GM18520 (cell line): ENCODE measurements around the gene NIFK.

Experiments
- ATAC-seq: cut with Tn5 transposase; IDR thresholded peaks from one replicate; pipeline ENCODE4 v1.9.1; 2021; ENCODE audit not compliant: unreplicated experiment

Gene NIFK

GRCh38 chr2:121736462-121737336, at the start of gene NIFK:
TSS of gene NIFK (minus strand) at chr2:121736875. CDS start at chr2:121736850, 25 bp downstream.
- ATAC-seq, result peak; percentile 87

DNA sequence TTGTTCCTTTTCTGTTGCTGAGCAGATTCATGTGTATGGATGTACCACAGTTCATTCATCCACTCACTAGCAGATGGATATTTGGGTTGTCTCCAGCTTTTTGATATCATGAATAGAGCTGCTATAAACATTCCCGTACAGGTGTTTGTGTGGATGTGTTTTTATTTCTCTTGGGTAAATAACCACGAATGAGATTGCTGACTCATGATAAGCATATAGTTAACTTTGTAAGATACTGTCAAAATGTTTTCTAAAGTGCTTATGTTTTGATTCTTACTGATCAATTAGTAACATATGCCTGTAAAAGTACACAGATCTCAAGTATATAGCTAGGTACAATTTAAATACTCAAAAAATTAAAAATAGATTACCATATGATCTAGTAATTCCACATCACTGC, 46.5 kb upstream of the NIFK start:
- no peak for ATAC-seq

GRCh38 chr2:121778741-121779487, 42.2 kb upstream of the NIFK start:
- ATAC-seq, result no peak

GRCh38 chr2:121777699-121778058, 41.0 kb upstream of the NIFK start:
- ATAC-seq, result no peak

DNA sequence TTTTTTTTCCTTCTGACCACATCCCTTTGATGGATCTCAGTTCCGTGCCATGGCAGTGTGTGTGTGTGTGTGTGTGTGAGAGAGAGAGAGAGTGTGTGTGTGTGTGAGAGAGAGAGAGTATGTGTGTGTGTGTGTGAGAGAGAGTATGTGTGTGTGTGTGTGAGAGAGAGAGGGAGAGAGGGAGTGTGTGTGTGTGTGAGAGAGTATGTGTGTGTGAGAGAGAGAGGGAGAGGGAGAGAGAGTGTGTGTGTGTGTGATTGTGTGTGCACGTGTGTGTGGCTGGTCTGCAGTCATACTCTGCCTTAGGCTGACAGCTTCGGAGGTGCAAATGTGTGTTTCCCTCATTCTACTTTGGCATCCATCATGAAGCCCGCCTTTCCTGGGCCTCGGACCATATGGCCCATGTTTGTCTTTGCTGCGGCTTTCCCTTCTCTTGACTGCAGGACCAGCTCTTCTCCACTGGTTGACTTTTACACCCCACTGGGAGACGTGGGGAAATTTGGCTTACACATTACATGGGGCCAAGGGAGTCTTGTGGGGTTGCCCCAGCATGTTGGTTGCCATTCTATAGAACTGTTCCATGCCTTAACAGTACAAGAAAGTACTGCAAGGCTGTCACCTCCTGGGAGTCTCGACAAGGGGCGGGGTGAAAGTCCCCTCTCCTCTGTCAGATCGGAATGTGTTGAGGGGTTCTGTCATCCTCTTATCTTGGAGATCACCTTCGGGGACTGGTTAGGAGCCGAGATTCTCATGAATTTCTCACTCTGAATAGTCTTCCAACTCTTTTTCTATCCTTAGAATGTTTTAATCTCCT, 40.4 kb upstream of the NIFK start:
- ATAC-seq, result no peak

DNA sequence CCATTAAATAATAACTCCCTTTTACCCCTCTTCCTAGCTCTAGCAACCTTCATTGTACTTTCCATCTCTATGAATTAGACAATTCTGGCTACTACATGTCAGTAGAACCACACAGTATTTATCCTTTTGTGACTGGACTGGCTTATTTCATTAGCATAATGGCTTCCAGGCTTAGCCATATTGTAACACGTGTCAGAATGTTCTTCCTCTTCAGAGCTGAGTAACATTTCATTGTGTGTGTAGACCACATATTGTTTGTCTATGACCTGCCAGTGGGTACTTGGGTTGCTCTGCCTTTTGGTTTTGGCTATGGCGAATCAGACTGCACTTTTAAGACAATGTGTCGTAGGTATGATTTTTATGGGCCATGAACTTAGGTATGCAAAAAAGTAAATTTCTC, 39.7 kb upstream of the NIFK start:
- no peak for ATAC-seq

GRCh38 chr2:121774235-121774634, 37.6 kb upstream of the NIFK start:
- ATAC-seq, result no peak

DNA sequence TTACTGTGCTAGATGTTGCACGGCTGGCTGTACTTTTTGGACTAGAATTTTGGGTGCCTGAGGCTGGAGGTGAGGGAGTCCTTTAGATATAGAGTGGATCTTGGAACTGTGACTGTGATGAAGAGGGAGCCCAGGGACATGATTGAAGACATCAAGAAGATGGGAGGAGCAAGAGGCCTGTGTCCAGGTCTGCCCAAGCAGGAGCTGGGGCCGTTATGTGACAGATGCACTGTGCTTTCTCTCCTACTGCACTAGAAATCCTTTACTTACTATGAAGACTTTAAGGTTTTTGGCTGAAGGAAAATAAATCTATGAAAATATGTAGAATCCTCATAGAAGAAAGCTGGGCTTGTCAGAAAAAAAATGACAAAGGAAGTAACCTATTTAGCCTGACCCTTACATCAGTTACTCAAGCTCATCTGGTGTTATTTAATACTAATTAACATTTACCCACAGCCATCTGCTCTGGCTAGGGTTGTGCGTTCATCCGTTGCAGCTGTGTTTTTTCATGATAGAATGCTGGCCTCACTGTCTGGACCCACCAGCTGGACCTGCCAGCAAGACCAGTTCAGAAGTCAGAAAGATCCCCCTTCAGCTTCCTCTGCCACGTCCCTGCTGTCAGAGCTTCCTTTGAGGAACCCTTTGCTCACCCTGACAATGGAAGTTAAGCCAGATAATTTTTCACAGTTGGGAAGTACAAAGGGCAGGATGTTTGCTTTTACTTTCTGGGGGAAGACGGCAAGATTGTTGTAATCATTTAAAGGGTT, 35.5 kb upstream of the NIFK start:
- ATAC-seq, result no peak

DNA sequence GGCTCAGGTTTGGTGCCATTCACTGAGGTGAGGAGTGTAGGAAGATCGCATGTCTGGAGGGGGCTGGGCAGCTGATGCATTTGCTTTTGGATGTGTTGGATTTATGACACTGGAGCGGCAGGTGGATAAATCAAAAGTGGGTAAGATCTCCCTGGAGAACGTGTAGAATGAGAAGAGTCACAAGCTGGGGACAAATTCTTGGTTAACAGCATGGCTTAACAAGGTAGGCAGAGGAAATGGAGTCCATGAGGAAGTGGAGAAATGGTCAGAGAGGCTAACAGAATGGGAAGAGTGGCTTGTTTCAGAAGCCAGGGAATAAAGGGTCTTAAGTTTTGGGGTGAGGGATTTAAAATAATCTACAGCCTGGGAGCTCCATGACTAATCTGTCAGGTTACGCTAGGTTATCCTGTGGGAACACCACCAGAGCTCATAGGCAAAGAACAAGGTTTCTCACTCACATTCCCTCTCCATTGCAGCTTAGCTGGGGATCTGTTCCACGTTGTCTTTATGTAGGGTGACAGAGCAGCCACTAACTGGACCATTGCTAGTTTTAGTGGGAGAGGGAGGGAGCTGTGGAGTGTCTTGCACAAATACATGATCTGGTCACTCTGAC, 31.6 kb upstream of the NIFK start:
- no peak for ATAC-seq

- ATAC-seq, result no peak
Measured at GRCh38 chr2:121766624-121767023, 29.9 kb upstream of the NIFK start.

GRCh38 chr2:121764681-121765228, 28.1 kb upstream of the NIFK start:
- ATAC-seq, result no peak

- peak; percentile 99 for ATAC-seq
Measured at GRCh38 chr2:121755237-121756111, 18.8 kb upstream of the NIFK start, which contains the start of gene TSN. TSS of gene TSN (plus strand) at chr2:121755651. CDS start at chr2:121755780, 129 bp downstream.

DNA sequence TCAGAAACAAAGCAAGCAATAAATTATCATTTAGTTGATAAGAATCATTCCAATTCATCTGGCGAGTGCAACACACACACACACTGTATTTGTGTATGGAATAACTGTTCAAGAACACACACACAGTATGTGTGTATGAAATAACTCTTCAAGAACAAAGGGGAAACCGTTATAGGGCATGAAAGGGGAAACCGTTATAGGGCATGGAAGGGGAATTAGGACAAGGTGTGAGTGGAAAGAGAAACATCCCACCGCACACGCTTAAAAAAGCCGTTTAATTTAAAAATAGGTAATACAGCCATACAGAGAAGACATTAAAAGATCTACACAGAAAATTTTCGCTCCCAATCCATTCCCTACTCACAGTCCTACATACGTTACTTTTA, 18.2 kb upstream of the NIFK start:
- ATAC-seq, result no peak

DNA sequence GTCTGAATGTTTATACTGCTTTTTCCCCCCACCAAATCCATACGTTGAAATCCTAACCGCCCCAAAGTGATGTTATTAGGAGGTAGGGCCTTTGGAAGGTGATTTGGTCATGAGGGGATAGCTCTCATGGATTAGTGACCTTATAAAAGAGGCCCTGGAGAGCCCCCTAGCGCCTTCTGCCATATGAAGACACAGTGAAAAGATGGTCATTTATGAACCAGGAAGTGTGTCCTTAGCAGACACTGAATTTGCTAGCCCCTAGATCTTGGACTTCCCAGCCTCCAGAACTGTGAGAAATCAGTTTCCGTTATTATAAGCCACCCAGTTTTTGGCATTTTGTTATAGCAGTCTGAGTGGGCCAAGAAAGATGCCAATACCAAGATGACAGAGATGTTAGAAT, 11.5 kb upstream of the NIFK start:
- ATAC-seq, result no peak

DNA sequence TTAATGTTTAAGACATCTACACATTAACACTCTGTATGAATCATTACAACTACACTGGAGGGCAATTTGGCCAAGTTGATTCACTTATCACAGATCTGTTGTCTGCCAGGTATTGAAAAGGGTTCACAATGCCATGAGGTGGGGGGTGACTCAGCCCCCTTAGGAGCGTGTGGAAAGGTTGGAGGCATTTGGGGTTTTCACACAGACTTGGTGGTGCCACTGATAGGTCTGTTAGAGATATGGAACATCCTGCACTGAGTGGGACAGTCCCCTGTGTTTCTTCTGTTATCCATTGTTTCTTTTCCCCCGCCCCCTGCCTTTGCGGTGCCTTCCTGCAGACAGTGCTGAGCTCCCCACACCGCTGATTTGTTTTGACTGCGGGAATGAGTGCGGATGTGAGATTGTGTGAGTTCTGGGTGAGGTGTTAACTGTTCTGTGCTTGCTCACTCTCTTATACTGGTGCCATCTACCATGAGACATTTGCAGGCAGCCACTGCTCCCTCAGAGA, 9.4 kb upstream of the NIFK start:
- no peak for ATAC-seq

DNA sequence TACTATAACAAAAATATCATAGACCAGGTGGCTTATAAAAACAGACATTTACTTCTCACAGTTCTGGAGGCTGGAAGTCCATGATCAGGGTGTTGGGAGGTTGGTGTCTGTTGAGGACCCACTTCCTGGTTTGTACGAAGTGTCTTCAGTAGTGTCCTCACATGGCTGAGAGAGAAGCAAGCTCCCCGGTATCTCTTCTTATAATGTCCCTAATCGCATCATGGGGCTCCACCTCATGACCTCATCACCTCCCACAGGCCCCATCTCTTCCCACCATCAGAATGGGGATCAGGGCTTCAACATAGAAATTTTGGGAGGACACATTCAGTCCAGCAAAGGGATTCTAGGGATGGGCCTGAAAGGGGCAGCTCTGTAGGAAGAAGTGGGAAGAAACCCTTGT, 4.8 kb upstream of the NIFK start:
- ATAC-seq, result no peak

- no peak for ATAC-seq
Measured at GRCh38 chr2:121740973-121741372, 4.3 kb upstream of the NIFK start.

GRCh38 chr2:121736140-121736461, 574 bp downstream of the NIFK start:
- no peak for ATAC-seq

DNA sequence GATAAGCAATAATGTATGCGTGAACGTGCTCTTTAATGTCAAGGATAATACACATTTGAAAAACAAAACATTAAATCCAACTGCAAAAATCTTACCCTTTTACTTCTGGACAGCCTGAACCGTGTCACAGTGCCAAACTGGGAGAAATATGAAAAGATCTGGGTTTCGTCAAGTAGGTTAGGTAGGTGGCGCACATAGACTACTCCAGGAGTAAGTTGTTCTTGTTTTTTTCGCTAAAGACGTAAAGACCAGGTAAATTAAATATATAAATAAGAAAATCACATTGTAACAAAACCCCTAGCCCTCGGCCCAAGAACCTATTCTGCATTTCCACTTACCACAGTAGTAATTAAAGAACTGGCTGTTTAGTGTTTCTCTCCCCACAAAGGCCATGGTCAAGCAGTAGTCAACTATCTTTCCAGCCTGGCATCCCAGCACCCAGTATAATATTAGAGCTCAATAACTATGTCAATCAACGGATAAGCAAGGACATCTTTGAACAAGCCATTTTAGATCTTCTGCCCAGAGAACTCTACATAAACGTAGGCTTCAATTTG, 1.1 kb downstream of the NIFK start:
- no peak for ATAC-seq
